Mesenchymal stem cell (in vitro differentiated cells and primary cell): ENCODE measurements around the gene C10orf71.

Experiments
- DNase-seq: peaks from one replicate; pipeline ENCODE4 v3.0.0-alpha.2; 2013
- H2AFZ ChIP-seq: one replicate; pipeline ENCODE4 v1.6.1; 2013; ENCODE audit warnings: low read depth, mild to moderate bottlenecking, control low read depth, inconsistent platforms, low read length, moderate library complexity
- H2AK5ac ChIP-seq: 2 replicates; pipeline ENCODE4 v1.6.1; 2013; ENCODE audit warnings: low read length, moderate library complexity, mild to moderate bottlenecking, inconsistent platforms; ENCODE audit not compliant: severe bottlenecking
- H2BK120ac ChIP-seq: one replicate; pipeline ENCODE4 v1.6.1; 2013; ENCODE audit warnings: low read depth, mild to moderate bottlenecking, inconsistent platforms, low read length, moderate library complexity
- H2BK12ac ChIP-seq, 2 experiments: one replicate each; pipeline ENCODE4 v1.6.1; 2013; ENCODE audit warnings: inconsistent platforms in 2 of 2, low read length in 2 of 2, mild to moderate bottlenecking in 2 of 2, moderate library complexity in 2 of 2, control low read depth in 1 of 2
- H2BK15ac ChIP-seq: one replicate; pipeline ENCODE4 v1.6.1; 2013; ENCODE audit warnings: mild to moderate bottlenecking, low read depth, inconsistent platforms; ENCODE audit not compliant: poor library complexity, severe bottlenecking
- H2BK5ac ChIP-seq: 2 replicates; pipeline ENCODE4 v1.6.1; 2013; ENCODE audit warnings: low read depth, mild to moderate bottlenecking, low read length, control low read depth, inconsistent platforms; ENCODE audit not compliant: poor library complexity, severe bottlenecking
- H3K14ac ChIP-seq, 2 experiments: one replicate each; pipeline ENCODE4 v1.6.1; 2013; ENCODE audit warnings: inconsistent platforms in 2 of 2, low read length in 2 of 2, control low read depth in 1 of 2, mild to moderate bottlenecking in 1 of 2, moderate library complexity in 1 of 2
- H3K18ac ChIP-seq, 2 experiments: one replicate each; pipeline ENCODE4 v1.6.1; 2013; ENCODE audit warnings: inconsistent platforms in 2 of 2, low read length in 2 of 2, control low read depth in 1 of 2, low read depth in 1 of 2, mild to moderate bottlenecking in 1 of 2
- H3K23ac ChIP-seq, 2 experiments: one replicate each; pipeline ENCODE4 v1.6.1; 2013; ENCODE audit warnings: inconsistent platforms in 2 of 2, low read length in 2 of 2, mild to moderate bottlenecking in 2 of 2, moderate library complexity in 2 of 2, control low read depth in 1 of 2
- H3K27ac ChIP-seq: 2 replicates; pipeline ENCODE4 v1.5.1; 2013; ENCODE audit warnings: mild to moderate bottlenecking, moderate library complexity, low read length, control low read depth, inconsistent platforms; ENCODE audit not compliant: poor library complexity, severe bottlenecking
- H3K27me3 ChIP-seq, 2 experiments: 2 replicates each; pipeline versions ENCODE4 v1.6.1 to v1.7.0; 2013; ENCODE audit warnings: low read length in 2 of 2, mild to moderate bottlenecking in 2 of 2, moderate library complexity in 2 of 2, control low read depth in 1 of 2, inconsistent platforms in 1 of 2; ENCODE audit not compliant: control insufficient read depth in 1 of 2, insufficient read depth in 1 of 2
- H3K36me3 ChIP-seq, 2 experiments: 2 replicates each; pipeline versions ENCODE4 v1.6.1 to v1.7.0; 2013; ENCODE audit warnings: low read length in 2 of 2, control low read depth in 1 of 2, inconsistent platforms in 1 of 2, low read depth in 1 of 2, mild to moderate bottlenecking in 1 of 2; ENCODE audit not compliant: insufficient read depth in 2 of 2, control insufficient read depth in 1 of 2
- H3K4ac ChIP-seq, 2 experiments: one replicate each; pipeline ENCODE4 v1.6.1; 2013; ENCODE audit warnings: inconsistent platforms in 2 of 2, low read length in 2 of 2, mild to moderate bottlenecking in 2 of 2, moderate library complexity in 2 of 2, control low read depth in 1 of 2, low read depth in 1 of 2
- H3K4me1 ChIP-seq: 2 replicates; pipeline ENCODE4 v1.6.1; 2013; ENCODE audit warnings: low read depth, low read length, control low read depth; ENCODE audit not compliant: control insufficient read depth, insufficient read depth
- H3K4me2 ChIP-seq: 2 replicates; pipeline ENCODE4 v1.6.1; 2013; ENCODE audit warnings: low read length, mild to moderate bottlenecking, inconsistent platforms; ENCODE audit not compliant: poor library complexity, severe bottlenecking
- H3K4me3 ChIP-seq, 2 experiments: 2 replicates each; pipeline versions ENCODE4 v1.5.1 to v1.7.0; 2013; ENCODE audit warnings: low read length in 2 of 2, mild to moderate bottlenecking in 2 of 2, control low read depth in 1 of 2, low read depth in 1 of 2; ENCODE audit not compliant: insufficient read depth in 1 of 2
- H3K79me1 ChIP-seq: replicated peaks from 2 replicates; pipeline ENCODE4 v1.6.1; 2013; ENCODE audit warnings: mild to moderate bottlenecking, control low read depth, low read length, inconsistent platforms; ENCODE audit not compliant: poor library complexity, severe bottlenecking
- H3K9ac ChIP-seq: 2 replicates; pipeline ENCODE4 v1.7.0; 2013; ENCODE audit warnings: mild to moderate bottlenecking, low read length, moderate library complexity
- H3K9me3 ChIP-seq: 2 replicates; pipeline ENCODE4 v1.7.0; 2013; ENCODE audit warnings: mild to moderate bottlenecking, low read length; ENCODE audit not compliant: control insufficient read depth
- H4K8ac ChIP-seq: one replicate; pipeline ENCODE4 v1.6.1; 2013; ENCODE audit warnings: inconsistent platforms, mild to moderate bottlenecking, low read length, moderate library complexity
- H4K91ac ChIP-seq: one replicate; pipeline ENCODE4 v1.6.1; 2013; ENCODE audit warnings: mild to moderate bottlenecking, low read length, inconsistent platforms
- WGBS: methylation state at CpG from one replicate; pipeline ENCODE4 v1.1.7; 2013; ENCODE audit warnings: mixed read lengths; 5-methylcytosine and 5-hydroxymethylcytosine counted together

C10orf71 gene

GRCh38 chr10:49355221-49355620, 56.3 kb downstream of the C10orf71 start:
- H3K36me3 ChIP-seq = no peaks in the 10 kb centered on the region
- no peak overlapping the region for H3K23ac ChIP-seq
- peaks cover 16% of the 10 kb centered on the region for H3K9me3 ChIP-seq
- peaks cover 0 to 39% of the 10 kb centered on the region in 2 experiments for H3K27me3 ChIP-seq
- no peak overlapping the region for H3K9ac ChIP-seq
- no peak overlapping the region for H2AK5ac ChIP-seq
- 46% methylated on average over 2 of the region's 3 CpGs for WGBS
- no peak overlapping the region for H3K18ac ChIP-seq
- H3K4me1 ChIP-seq = peaks cover 7% of the 10 kb centered on the region
- no peak overlapping the region for H3K4ac ChIP-seq
- no peak overlapping the region for H3K27ac ChIP-seq
- H2BK5ac ChIP-seq = no peak overlapping the region
- H3K4me3 ChIP-seq = no peak overlapping the region
- no peaks in the 10 kb centered on the region for H3K79me1 ChIP-seq
- H2AFZ ChIP-seq = no peak overlapping the region
- H2BK15ac ChIP-seq = no peak overlapping the region
- H3K14ac ChIP-seq = no peak overlapping the region
- H2BK120ac ChIP-seq = no peak overlapping the region
- H4K91ac ChIP-seq = no peak overlapping the region
- no peak overlapping the region for H4K8ac ChIP-seq
- no peak overlapping the region for H2BK12ac ChIP-seq
- DNase-seq = no peak
- H3K4me2 ChIP-seq = no peak overlapping the region

- H3K27ac ChIP-seq = no peak overlapping the region
- H3K9ac ChIP-seq = no peak overlapping the region
- H3K4ac ChIP-seq = no peak overlapping the region
- no peak overlapping the region for H3K4me2 ChIP-seq
- H2AK5ac ChIP-seq = no peak overlapping the region
- H3K27me3 ChIP-seq = peaks cover 0 to 34% of the 10 kb centered on the region in 2 experiments
- H3K14ac ChIP-seq = no peak overlapping the region
- no peak overlapping the region for H3K18ac ChIP-seq
- no peaks in the 10 kb centered on the region for H3K79me1 ChIP-seq
- H3K4me1 ChIP-seq = peaks cover 10% of the 10 kb centered on the region
- no peak overlapping the region for H3K4me3 ChIP-seq
- H3K36me3 ChIP-seq = no peaks in the 10 kb centered on the region
- no peak overlapping the region for H4K91ac ChIP-seq
- no peak overlapping the region for H2BK15ac ChIP-seq
- no peak overlapping the region for H2BK5ac ChIP-seq
- 77% methylated on average over 4 of the region's 4 CpGs for WGBS
- no peak for DNase-seq
- H2BK120ac ChIP-seq = no peak overlapping the region
- no peak overlapping the region for H2AFZ ChIP-seq
- H4K8ac ChIP-seq = no peak overlapping the region
- H3K23ac ChIP-seq = no peak overlapping the region
- H3K9me3 ChIP-seq = peaks cover 11% of the 10 kb centered on the region
- H2BK12ac ChIP-seq = no peak overlapping the region
Observed at GRCh38 chr10:49356181-49356580, 57.2 kb downstream of the C10orf71 start.

GRCh38 chr10:49356944-49357343, 58.0 kb downstream of the C10orf71 start:
- no peak overlapping the region for H3K4ac ChIP-seq
- no peak overlapping the region for H3K4me3 ChIP-seq
- H3K14ac ChIP-seq = no peak overlapping the region
- H3K79me1 ChIP-seq = no peaks in the 10 kb centered on the region
- peaks cover 11% of the 10 kb centered on the region for H3K9me3 ChIP-seq
- H4K8ac ChIP-seq = no peak overlapping the region
- 33% methylated on average over 1 of the region's 1 CpG for WGBS
- H2BK120ac ChIP-seq = no peak overlapping the region
- H3K23ac ChIP-seq = no peak overlapping the region
- H3K27me3 ChIP-seq = peaks cover 0 to 38% of the 10 kb centered on the region in 2 experiments
- no peak for DNase-seq
- no peak overlapping the region for H3K4me2 ChIP-seq
- H2BK15ac ChIP-seq = no peak overlapping the region
- H2BK12ac ChIP-seq = no peak overlapping the region
- H2AK5ac ChIP-seq = no peak overlapping the region
- peaks cover 10% of the 10 kb centered on the region for H3K4me1 ChIP-seq
- H3K27ac ChIP-seq = no peak overlapping the region
- H4K91ac ChIP-seq = no peak overlapping the region
- H3K9ac ChIP-seq = no peak overlapping the region
- no peaks in the 10 kb centered on the region for H3K36me3 ChIP-seq
- no peak overlapping the region for H2BK5ac ChIP-seq
- H3K18ac ChIP-seq = no peak overlapping the region
- H2AFZ ChIP-seq = no peak overlapping the region

GRCh38 chr10:49357910-49358309, 58.9 kb downstream of the C10orf71 start:
- WGBS = 100% methylated on average over 1 of the region's 2 CpGs
- Histone ChIP-seq H3K27me3 (peaks cover 0 to 39% of the 10 kb centered on the region in 2 experiments), H2BK120ac (no peak overlapping the region), H3K27ac (no peak overlapping the region), H2AFZ (no peak overlapping the region), H3K23ac (no peak overlapping the region), H3K14ac (no peak overlapping the region), H2BK5ac (no peak overlapping the region), H4K91ac (no peak overlapping the region), H3K9ac (no peak overlapping the region), H2BK15ac (no peak overlapping the region), H2AK5ac (no peak overlapping the region), H3K4me1 (peaks cover 13% of the 10 kb centered on the region), H3K4me2 (no peak overlapping the region), H2BK12ac (no peak overlapping the region), H3K79me1 (no peaks in the 10 kb centered on the region), H3K18ac (no peak overlapping the region), H3K4ac (no peak overlapping the region), H3K4me3 (no peak overlapping the region), H3K36me3 (no peaks in the 10 kb centered on the region), H4K8ac (no peak overlapping the region), H3K9me3 (peaks cover 11% of the 10 kb centered on the region)
- DNase-seq = no peak
